ENCODE data around the gene SLC49A3. TPM values are rescaled to one million over a fixed set of nuclear protein-coding genes. Genes with fewer than 3 reads are reported as not detected.

Gene SLC49A3
- total RNA-seq, 1 experiment from 2014 or later, result 0.20 TPM

DNA sequence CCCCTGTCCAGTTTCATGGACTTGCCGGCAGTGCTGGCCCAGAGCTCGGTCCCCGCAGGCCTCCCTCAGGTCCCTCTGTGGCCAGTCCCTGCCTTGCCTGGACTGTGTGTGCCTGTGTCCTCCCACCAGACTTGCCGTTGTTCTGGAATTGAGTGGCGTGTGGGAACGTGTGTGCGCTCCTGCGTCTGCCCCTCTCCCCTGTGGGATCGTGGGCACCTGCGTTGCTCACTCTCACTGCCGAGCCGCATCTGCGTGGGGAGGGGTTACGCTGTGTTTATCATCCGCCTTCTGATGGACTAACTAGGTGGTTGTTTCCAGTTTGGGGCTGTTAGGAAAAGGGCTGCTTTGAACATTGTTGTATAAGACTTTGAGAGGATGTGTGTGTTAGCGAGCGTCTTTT lies 37.9 kb upstream of the SLC49A3 start:
- peaks cover 33% of the 10 kb centered on the region for H3K36me3 Mint-ChIP-seq (ENCODE audit: insufficient read depth, unreplicated experiment)
- H3K36me3 ChIP-seq (ENCODE audit: control insufficient read depth, insufficient read depth, low read length), result peaks cover 2% of the 10 kb centered on the region; the same call in 1 of the 2 replicates
- no peak overlapping the region for H3K27ac Mint-ChIP-seq (ENCODE audit: unreplicated experiment)
- intact Hi-C loops (cut with micrococcal nuclease; ENCODE audit: unreplicated experiment), result no loop called here
- no peak overlapping the region for H3K4me3 ChIP-seq (ENCODE audit: low read depth, low read length)
- no peaks in the 10 kb centered on the region for H3K27me3 ChIP-seq (replicated peaks; ENCODE audit: control insufficient read depth, insufficient read depth, low read length)
- no peak for DNase-seq
- TF ChIP-seq CTCF (IDR thresholded peaks at IDR 0.05; ENCODE audit: insufficient read depth in 1 of 2, low read depth in 1 of 2, low read length in 1 of 2, severe bottlenecking in 1 of 2, unreplicated experiment in 1 of 2), result no peak
- ChIA-PET CTCF (no interaction called here), POLR2A (no interaction called here)
- no peaks in the 10 kb centered on the region for H3K9me3 ChIP-seq
- BruUV-seq (replicated peaks), result no TSS peak
- no peak overlapping the region for H3K4me3 Mint-ChIP-seq (ENCODE audit: unreplicated experiment)
- H3K27me3 Mint-ChIP-seq (ENCODE audit: insufficient read depth, unreplicated experiment), result no peaks in the 10 kb centered on the region
- peaks cover 9% of the 10 kb centered on the region for H3K4me1 Mint-ChIP-seq (ENCODE audit: low read depth, unreplicated experiment)
- H3K4me1 ChIP-seq, result no peaks in the 10 kb centered on the region
- no peaks in the 10 kb centered on the region for H3K9me3 Mint-ChIP-seq (ENCODE audit: unreplicated experiment)

DNA sequence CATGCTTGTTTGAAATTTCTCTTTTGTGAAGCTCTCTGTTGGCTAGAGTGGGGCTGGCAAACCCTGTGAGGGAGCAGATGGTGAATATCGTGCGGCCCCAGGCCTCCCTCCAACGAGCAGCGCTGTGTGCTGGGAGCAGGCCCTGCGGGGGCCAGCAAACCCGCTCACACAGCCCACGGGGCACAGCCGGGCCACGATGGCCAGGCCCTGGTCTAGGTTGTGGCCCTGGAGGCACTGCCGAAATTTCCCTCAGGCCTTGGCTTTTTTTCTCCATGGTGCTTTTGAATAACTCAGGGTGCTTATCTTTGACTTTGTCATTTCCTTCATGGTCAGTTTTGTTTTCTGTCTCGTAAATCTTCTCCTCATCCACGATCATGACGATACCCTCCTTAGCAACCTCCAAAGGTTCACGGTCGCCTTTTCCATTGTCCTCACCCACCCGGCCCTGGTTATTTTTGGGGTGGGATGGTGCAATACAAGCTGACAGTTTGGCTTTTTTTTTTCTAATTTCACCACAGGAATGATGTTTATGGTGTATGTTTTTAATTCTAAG lies 37.4 kb upstream of the SLC49A3 start:
- Histone ChIP-seq H3K9me3 (no peaks in the 10 kb centered on the region), H3K36me3 (ENCODE audit: control insufficient read depth, insufficient read depth, low read length) (peaks cover 2% of the 10 kb centered on the region; the same call in 1 of the 2 replicates), H3K27me3 (replicated peaks; ENCODE audit: control insufficient read depth, insufficient read depth, low read length) (no peaks in the 10 kb centered on the region), H3K4me3 (ENCODE audit: low read depth, low read length) (no peak overlapping the region), H3K4me1 (no peaks in the 10 kb centered on the region)
- H3K27me3 Mint-ChIP-seq (ENCODE audit: insufficient read depth, unreplicated experiment), result no peaks in the 10 kb centered on the region
- H3K36me3 Mint-ChIP-seq (ENCODE audit: insufficient read depth, unreplicated experiment), result peaks cover 37% of the 10 kb centered on the region
- no peak for DNase-seq
- POLR2A ChIA-PET, result no interaction called here
- no peak overlapping the region for H3K27ac Mint-ChIP-seq (ENCODE audit: unreplicated experiment)
- TF ChIP-seq CTCF (IDR thresholded peaks at IDR 0.05; ENCODE audit: insufficient read depth in 1 of 2, low read depth in 1 of 2, low read length in 1 of 2, severe bottlenecking in 1 of 2, unreplicated experiment in 1 of 2), result no peak
- no peaks in the 10 kb centered on the region for H3K9me3 Mint-ChIP-seq (ENCODE audit: unreplicated experiment)
- BruUV-seq (replicated peaks), result no TSS peak
- intact Hi-C loops (cut with micrococcal nuclease; ENCODE audit: unreplicated experiment), result no loop called here
- CTCF ChIA-PET, result no interaction called here
- H3K4me3 Mint-ChIP-seq (ENCODE audit: unreplicated experiment), result no peak overlapping the region
- H3K4me1 Mint-ChIP-seq (ENCODE audit: low read depth, unreplicated experiment), result peaks cover 9% of the 10 kb centered on the region

DNA sequence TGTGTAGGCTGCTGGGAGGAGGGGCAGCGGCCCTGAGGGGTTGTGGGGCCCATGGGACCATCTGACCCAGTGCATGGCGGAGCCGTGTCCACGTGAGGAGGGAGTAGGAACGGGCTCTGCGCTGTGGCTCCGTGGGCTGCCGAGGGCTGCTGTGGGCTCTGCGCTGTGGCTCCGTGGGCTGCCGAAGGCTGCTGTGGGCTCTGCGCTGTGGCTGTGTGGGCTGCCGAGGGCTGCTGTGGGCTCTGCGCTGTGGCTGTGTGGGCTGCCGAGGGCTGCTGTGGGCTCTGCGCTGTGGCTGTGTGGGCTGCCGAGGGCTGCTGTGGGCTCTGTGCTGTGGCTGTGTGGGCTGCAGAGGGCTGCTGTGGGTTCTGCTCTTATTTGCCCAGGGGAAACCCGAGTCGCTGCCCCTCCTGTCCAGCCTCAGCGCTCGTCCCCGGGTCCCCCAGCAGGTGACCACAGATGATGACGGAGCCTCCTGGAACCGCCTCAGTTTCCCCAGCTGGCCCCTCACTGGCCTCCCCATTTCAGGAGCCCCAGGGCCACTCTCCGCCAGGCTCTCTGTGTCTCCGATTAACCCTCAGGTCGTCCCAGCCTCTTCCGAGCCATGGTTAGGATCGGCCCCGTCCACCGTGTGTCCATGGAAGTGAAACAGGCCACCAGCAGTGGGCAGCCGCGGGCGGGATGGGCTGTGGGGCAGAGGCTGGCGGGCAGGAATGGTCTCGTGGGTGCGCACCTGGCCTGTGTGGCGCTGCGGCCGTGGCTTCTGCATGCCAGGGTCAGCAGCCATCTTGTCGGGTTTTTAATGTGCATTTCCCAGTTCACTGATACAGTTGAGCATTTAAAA lies 36.7 kb upstream of the SLC49A3 start:
- no peak overlapping the region for H3K27ac Mint-ChIP-seq (ENCODE audit: unreplicated experiment)
- H3K27me3 ChIP-seq (replicated peaks; ENCODE audit: control insufficient read depth, insufficient read depth, low read length), result no peaks in the 10 kb centered on the region
- intact Hi-C loops (cut with micrococcal nuclease; ENCODE audit: unreplicated experiment), result no loop called here
- no peaks in the 10 kb centered on the region for H3K9me3 ChIP-seq
- no peak for TF ChIP-seq CTCF (IDR thresholded peaks at IDR 0.05; ENCODE audit: insufficient read depth in 1 of 2, low read depth in 1 of 2, low read length in 1 of 2, severe bottlenecking in 1 of 2, unreplicated experiment in 1 of 2)
- no peaks in the 10 kb centered on the region for H3K4me1 ChIP-seq
- H3K4me1 Mint-ChIP-seq (ENCODE audit: low read depth, unreplicated experiment), result peaks cover 9% of the 10 kb centered on the region
- no peaks in the 10 kb centered on the region for H3K9me3 Mint-ChIP-seq (ENCODE audit: unreplicated experiment)
- no peak overlapping the region for H3K4me3 ChIP-seq (ENCODE audit: low read depth, low read length)
- no TSS peak for BruUV-seq (replicated peaks)
- peaks cover 3% of the 10 kb centered on the region; the same call in 1 of the 2 replicates for H3K36me3 ChIP-seq (ENCODE audit: control insufficient read depth, insufficient read depth, low read length)
- POLR2A ChIA-PET, result no interaction called here
- CTCF ChIA-PET, result no interaction called here
- H3K36me3 Mint-ChIP-seq (ENCODE audit: insufficient read depth, unreplicated experiment), result peaks cover 40% of the 10 kb centered on the region
- no peak for DNase-seq
- no peaks in the 10 kb centered on the region for H3K27me3 Mint-ChIP-seq (ENCODE audit: insufficient read depth, unreplicated experiment)
- H3K4me3 Mint-ChIP-seq (ENCODE audit: unreplicated experiment), result no peak overlapping the region
